DOHH2 (cell line): ENCODE data around the gene TP53I11.

ENCODE experiments used
- H3F3A ChIP-seq: fragments of 200-600 bp; sonication (generic), shearing (Covaris generic); 2 replicates; pipeline ENCODE4 v1.6.0; 2016; ENCODE audit warnings: antibody characterized with exemption, mild to moderate bottlenecking; ENCODE audit not compliant: control insufficient read depth, insufficient read depth
- H3K27ac ChIP-seq: fragments of 200-600 bp; sonication (generic); 2 replicates; pipeline ENCODE4 v1.5.1; 2014; ENCODE audit warnings: low read depth, mild to moderate bottlenecking, low read length, moderate library complexity
- H3K27me3 ChIP-seq: fragments of 200-600 bp; sonication (generic); 2 replicates; pipeline ENCODE4 v1.6.1; 2014; ENCODE audit warnings: mild to moderate bottlenecking, low read length, mixed read lengths; ENCODE audit not compliant: control insufficient read depth
- H3K36me3 ChIP-seq: fragments of 200-600 bp; sonication (generic); 2 replicates; pipeline ENCODE4 v1.6.1; 2014; ENCODE audit warnings: mild to moderate bottlenecking, low read length, moderate library complexity, mixed read lengths; ENCODE audit not compliant: control insufficient read depth
- H3K4me1 ChIP-seq: fragments of 200-600 bp; sonication (generic); 2 replicates; pipeline ENCODE4 v1.6.1; 2014; ENCODE audit warnings: mild to moderate bottlenecking, low read length, mixed read lengths; ENCODE audit not compliant: control insufficient read depth
- H3K4me2 ChIP-seq: fragments of 200-600 bp; sonication (generic); 2 replicates; pipeline ENCODE4 v1.6.0; 2014; ENCODE audit warnings: mild to moderate bottlenecking, low read length, moderate library complexity
- H3K4me3 ChIP-seq: fragments of 200-600 bp; sonication (generic); 2 replicates; pipeline ENCODE4 v1.5.1; 2014; ENCODE audit warnings: mild to moderate bottlenecking, low read length, mixed read lengths
- H3K79me2 ChIP-seq: fragments of 200-600 bp; sonication (generic); 2 replicates; pipeline ENCODE4 v1.6.1; 2014; ENCODE audit warnings: mild to moderate bottlenecking, low read length, mixed read lengths; ENCODE audit not compliant: control insufficient read depth
- H3K9me2 ChIP-seq: fragments of 200-600 bp; sonication (generic); replicated peaks from 2 replicates; pipeline ENCODE4 v1.6.1; 2014; ENCODE audit warnings: mild to moderate bottlenecking, low read length, mixed read lengths; ENCODE audit not compliant: control insufficient read depth
- H3K9me3 ChIP-seq: fragments of 200-600 bp; sonication (generic); 2 replicates; pipeline ENCODE4 v1.6.1; 2014; ENCODE audit warnings: antibody characterized with exemption, low read length, mixed read lengths; ENCODE audit not compliant: control insufficient read depth, insufficient read depth
- H4K20me1 ChIP-seq: fragments of 200-600 bp; sonication (generic); 2 replicates; pipeline ENCODE4 v1.6.0; 2014; ENCODE audit warnings: low read depth, mild to moderate bottlenecking, antibody characterized with exemption, low read length, moderate library complexity; ENCODE audit not compliant: control insufficient read depth, insufficient read depth
- CTCF ChIP-seq: fragments of 200-600 bp; sonication (generic); IDR thresholded peaks from one replicate; pipeline ENCODE4 v1.5.1; 2014; ENCODE audit warnings: antibody characterized with exemption, mild to moderate bottlenecking, low read depth, low read length; ENCODE audit not compliant: poor library complexity, severe bottlenecking
- EZH2phosphoT487 ChIP-seq: fragments of 200-600 bp; sonication (generic); IDR thresholded peaks from 2 replicates; pipeline ENCODE4 v1.6.1; 2017; ENCODE audit warnings: borderline replicate concordance, mild to moderate bottlenecking, antibody characterized with exemption, low read length, moderate library complexity, mixed read lengths

The TP53I11 gene

GRCh38 chr11:44963136-44963535 is 12.5 kb upstream of the TP53I11 start:
- H3K4me3 ChIP-seq, result no peak overlapping the region
- no peak overlapping the region for H3K27ac ChIP-seq
- no peak overlapping the region for H3K4me2 ChIP-seq
- H3K9me3 ChIP-seq, result no peaks in the 10 kb centered on the region
- no peaks in the 10 kb centered on the region for H3K36me3 ChIP-seq
- TF ChIP-seq EZH2phosphoT487 (no peak), CTCF (no peak)
- H3K27me3 ChIP-seq, result no peaks in the 10 kb centered on the region
- no peaks in the 10 kb centered on the region for H3F3A ChIP-seq
- H3K79me2 ChIP-seq, result no peaks in the 10 kb centered on the region
- H4K20me1 ChIP-seq, result no peaks in the 10 kb centered on the region
- peaks cover 12% of the 10 kb centered on the region for H3K4me1 ChIP-seq
- H3K9me2 ChIP-seq, result no peaks in the 10 kb centered on the region

GRCh38 chr11:44962464-44962863 is 11.8 kb upstream of the TP53I11 start:
- TF ChIP-seq CTCF (no peak), EZH2phosphoT487 (no peak)
- Histone ChIP-seq H3K27ac (no peak overlapping the region), H3K4me2 (no peak overlapping the region), H3K4me1 (peaks cover 17% of the 10 kb centered on the region), H3K9me3 (no peaks in the 10 kb centered on the region), H3F3A (no peaks in the 10 kb centered on the region), H3K36me3 (no peaks in the 10 kb centered on the region), H3K27me3 (no peaks in the 10 kb centered on the region), H3K4me3 (no peak overlapping the region), H4K20me1 (no peaks in the 10 kb centered on the region), H3K9me2 (no peaks in the 10 kb centered on the region), H3K79me2 (no peaks in the 10 kb centered on the region)

- Histone ChIP-seq H3K9me3 (no peaks in the 10 kb centered on the region), H3K27ac (no peak overlapping the region), H3K4me1 (peaks cover 20% of the 10 kb centered on the region), H3K9me2 (no peaks in the 10 kb centered on the region), H3K27me3 (no peaks in the 10 kb centered on the region), H4K20me1 (no peaks in the 10 kb centered on the region), H3K4me3 (no peak overlapping the region), H3K79me2 (no peaks in the 10 kb centered on the region), H3K4me2 (no peak overlapping the region), H3F3A (no peaks in the 10 kb centered on the region), H3K36me3 (no peaks in the 10 kb centered on the region)
- TF ChIP-seq EZH2phosphoT487 (no peak), CTCF (no peak)
Observed at GRCh38 chr11:44960200-44960845, 9.6 kb upstream of the TP53I11 start.
